DND-41 (cell line): ENCODE measurements around the gene ATF6.

Source experiments
- CTCF ChIP-seq: IDR thresholded peaks from 2 replicates; pipeline ENCODE4 v1.5.1; 2012; ENCODE audit warnings: borderline replicate concordance, low read length, moderate library complexity, mild to moderate bottlenecking; ENCODE audit not compliant: poor library complexity, severe bottlenecking; ENCODE audit errors: extremely low read depth
- EZH2 ChIP-seq: IDR thresholded peaks from 3 replicates; pipeline ENCODE4 v1.6.1; 2012; ENCODE audit warnings: borderline replicate concordance, low read depth, mild to moderate bottlenecking, moderate library complexity, low read length, inconsistent platforms; ENCODE audit not compliant: severe bottlenecking

DNA sequence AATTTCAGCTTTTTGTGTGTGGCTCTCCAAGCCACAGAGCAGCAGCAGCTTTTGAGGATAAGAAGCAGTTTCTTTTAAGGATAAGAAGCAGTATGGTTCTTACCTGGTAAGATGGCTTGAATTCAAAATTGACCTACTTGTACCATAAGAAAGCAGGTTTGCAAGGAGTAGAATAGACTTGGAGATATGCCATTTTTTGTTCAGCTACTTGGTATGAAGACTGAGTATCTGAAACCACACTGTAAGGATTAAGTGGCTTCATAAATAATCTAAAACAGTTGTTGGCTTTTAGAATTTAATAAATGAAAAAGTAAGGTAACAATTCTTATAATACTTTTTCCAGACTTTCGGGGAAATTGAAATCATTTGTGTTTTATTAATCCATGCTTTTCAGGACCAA, 74.2 kb downstream of the ATF6 start:
- TF ChIP-seq CTCF = no peak
- TF ChIP-seq EZH2 = no peak
